Activated T-cell treated with anti-CD3 and anti-CD28 coated beads, Interleukin-2, amount 50 U/mL, for 72 hours (primary cell): ENCODE measurements around the gene PLK1. TPM values are rescaled to one million over a fixed set of nuclear protein-coding genes. Genes with fewer than 3 reads are reported as not detected.
A peak's percentile ranks its signal among the peaks of the same experiment; 100 is the strongest.
"Not testable (repeated sequence)": the region's sequence is repeated elsewhere in the genome, so short reads cannot be mapped to it uniquely, and the experiment has no call there.

Source experiments
- ATAC-seq, 2 donors: fragments of 150-1000 bp; cut with Tn5 transposase; replicated peaks in 1 of 2; 2 replicates each; pipeline ENCODE4 v1.10.0; 2021; ENCODE audit warnings: moderate library complexity in 2 of 2, mild to moderate bottlenecking in 1 of 2
- DNase-seq, 2 donors: peaks; one replicate each; pipeline ENCODE4 v3.0.0; 2021 to 2022; ENCODE audit warnings: mixed read lengths in 1 of 2
- H3K27ac Mint-ChIP-seq: one replicate; pipeline ENCODE4 v1.8.0; 2022; ENCODE audit warnings: mild to moderate bottlenecking, moderate library complexity, mixed read lengths
- H3K27me3 Mint-ChIP-seq: one replicate; pipeline ENCODE4 v1.8.0; 2022; ENCODE audit warnings: low read depth, mixed read lengths
- H3K36me3 Mint-ChIP-seq, 2 donors: one replicate each; pipeline ENCODE4 v1.8.0; 2022; ENCODE audit warnings: mixed read lengths in 2 of 2, mild to moderate bottlenecking in 1 of 2; ENCODE audit not compliant: insufficient read depth in 2 of 2
- H3K4me1 Mint-ChIP-seq: one replicate; pipeline ENCODE4 v1.8.0; 2022; ENCODE audit warnings: low read depth, mixed read lengths
- H3K4me3 Mint-ChIP-seq, 2 donors: one replicate each; pipeline ENCODE4 v1.8.0; 2022; ENCODE audit warnings: mild to moderate bottlenecking in 2 of 2, mixed read lengths in 2 of 2, moderate library complexity in 2 of 2
- H3K9me3 Mint-ChIP-seq, 2 donors: one replicate each; pipeline ENCODE4 v1.8.0; 2022; ENCODE audit warnings: mixed read lengths in 2 of 2
- total RNA-seq, 2 donors: library from RNA; stranded (reverse); gene quantifications; one replicate each; pipeline ENCODE4 v1.2.3, GENCODE V29; 2022

The PLK1 gene
- total RNA-seq: 100 to 1,000 TPM in 1 of 2 donors, 10 to 100 TPM in 1; 79.5 to 110 TPM

- Mint-ChIP-seq H3K27me3 (no peaks in the 10 kb centered on the region), H3K4me1 (peaks cover 30% of the 10 kb centered on the region), H3K9me3 (no peaks in the 10 kb centered on the region), H3K27ac (peak within 1 kb of the TSS; percentile 70), H3K4me3 (peak within 1 kb of the TSS; percentile 96), H3K36me3 (peaks cover 8 to 10% of the 10 kb centered on the region in 2 donors)
- DNase-seq (peak; percentile 83), ATAC-seq (peak; percentile 95 to 97)
These were observed at the start of gene PLK1 for GRCh38 chr16:23678430-23679273. PLK1 (plus strand) TSS chr16:23678889; CDS start chr16:23678933, 44 bp downstream.

- ATAC-seq: no peak
- peaks cover 20% of the 10 kb centered on the region for H3K4me1 Mint-ChIP-seq
- peak overlapping the region; percentile 30 for H3K27ac Mint-ChIP-seq
- H3K4me3 Mint-ChIP-seq: no peak overlapping the region
- H3K9me3 Mint-ChIP-seq: no peaks in the 10 kb centered on the region
- DNase-seq: no peak
- peaks cover 0 to 23% of the 10 kb centered on the region in 2 donors for H3K36me3 Mint-ChIP-seq
- H3K27me3 Mint-ChIP-seq: no peaks in the 10 kb centered on the region
These were observed 49.2 kb upstream of the PLK1 start for GRCh38 chr16:23629516-23629915.

- H3K27ac Mint-ChIP-seq, ATAC-seq, H3K9me3 Mint-ChIP-seq, H3K27me3 Mint-ChIP-seq, DNase-seq, H3K4me3 Mint-ChIP-seq: not testable (repeated sequence)
- Mint-ChIP-seq H3K4me1 (peaks cover 20% of the 10 kb centered on the region), H3K36me3 (peaks cover 6 to 28% of the 10 kb centered on the region in 2 donors)
These were observed 46.8 kb upstream of the PLK1 start for GRCh38 chr16:23631874-23632273.

- Mint-ChIP-seq H3K9me3 (no peaks in the 10 kb centered on the region), H3K27ac (no peak overlapping the region), H3K4me1 (peaks cover 30% of the 10 kb centered on the region), H3K36me3 (peaks cover 6 to 31% of the 10 kb centered on the region in 2 donors), H3K27me3 (no peaks in the 10 kb centered on the region), H3K4me3 (no peak overlapping the region)
- ATAC-seq (no peak), DNase-seq (no peak)
These were observed 44.1 kb upstream of the PLK1 start for GRCh38 chr16:23634461-23635036.

- H3K4me3 Mint-ChIP-seq: no peak overlapping the region
- no peak for DNase-seq
- no peaks in the 10 kb centered on the region for H3K27me3 Mint-ChIP-seq
- no peak for ATAC-seq
- peaks cover 37% of the 10 kb centered on the region for H3K4me1 Mint-ChIP-seq
- peak overlapping the region; percentile 6 for H3K27ac Mint-ChIP-seq
- H3K36me3 Mint-ChIP-seq: peaks cover 6 to 21% of the 10 kb centered on the region in 2 donors
- no peaks in the 10 kb centered on the region for H3K9me3 Mint-ChIP-seq
These were observed 42.7 kb upstream of the PLK1 start for GRCh38 chr16:23635958-23636357.

- Mint-ChIP-seq H3K27me3 (no peaks in the 10 kb centered on the region), H3K36me3 (peaks cover 12 to 32% of the 10 kb centered on the region in 2 donors), H3K4me1 (peaks cover 44% of the 10 kb centered on the region), H3K4me3 (peak overlapping the region; percentile 92 to 96), H3K27ac (peak overlapping the region; percentile 96), H3K9me3 (no peaks in the 10 kb centered on the region)
- DNase-seq (peak in 1 of 2 donors; percentile 1), ATAC-seq (no peak)
These were observed 38.1 kb upstream of the PLK1 start for GRCh38 chr16:23640615-23640930.

GRCh38 chr16:23640931-23641765, 37.5 kb upstream of the PLK1 start, which contains the start of the genes DCTN5 and PALB2:
DCTN5 (plus strand) TSS chr16:23641466; CDS start chr16:23641543, 77 bp downstream.
PALB2 (minus strand) TSS chr16:23641310; CDS start chr16:23641157, 153 bp downstream.
- Mint-ChIP-seq H3K9me3 (no peaks in the 10 kb centered on the region), H3K27me3 (no peaks in the 10 kb centered on the region), H3K27ac (peak within 1 kb of the TSS; percentile 96), H3K4me3 (peak within 1 kb of the TSS; percentile 92 to 96), H3K36me3 (peaks cover 12 to 34% of the 10 kb centered on the region in 2 donors), H3K4me1 (peaks cover 49% of the 10 kb centered on the region)
- DNase-seq: peak; percentile 92
- peak; percentile 99 for ATAC-seq

GRCh38 chr16:23642246-23642774, 36.4 kb upstream of the PLK1 start:
- no peak for DNase-seq
- H3K27ac Mint-ChIP-seq: peak overlapping the region; percentile 92
- peak overlapping the region; percentile 92 to 96 for H3K4me3 Mint-ChIP-seq
- no peak for ATAC-seq
- no peaks in the 10 kb centered on the region for H3K9me3 Mint-ChIP-seq
- H3K4me1 Mint-ChIP-seq: peaks cover 57% of the 10 kb centered on the region
- H3K36me3 Mint-ChIP-seq: peaks cover 16 to 36% of the 10 kb centered on the region in 2 donors
- no peaks in the 10 kb centered on the region for H3K27me3 Mint-ChIP-seq

GRCh38 chr16:23650674-23651416, 27.8 kb upstream of the PLK1 start:
- no peak for DNase-seq
- Mint-ChIP-seq H3K36me3 (peaks cover 17 to 50% of the 10 kb centered on the region in 2 donors), H3K4me3 (peak overlapping the region; percentile 29 to 35), H3K27ac (peak overlapping the region; percentile 41), H3K27me3 (no peaks in the 10 kb centered on the region), H3K9me3 (no peaks in the 10 kb centered on the region), H3K4me1 (peaks cover 52% of the 10 kb centered on the region)
- ATAC-seq: peak; percentile 77 to 78

GRCh38 chr16:23651943-23652468, 26.7 kb upstream of the PLK1 start:
- peaks cover 10 to 44% of the 10 kb centered on the region in 2 donors for H3K36me3 Mint-ChIP-seq
- no peaks in the 10 kb centered on the region for H3K9me3 Mint-ChIP-seq
- H3K4me3 Mint-ChIP-seq: peak overlapping the region; percentile 29 to 35
- ATAC-seq (peak; percentile 65 to 86), DNase-seq (no peak)
- peaks cover 41% of the 10 kb centered on the region for H3K4me1 Mint-ChIP-seq
- H3K27ac Mint-ChIP-seq: peak overlapping the region; percentile 41
- no peaks in the 10 kb centered on the region for H3K27me3 Mint-ChIP-seq

- Mint-ChIP-seq H3K36me3 (peaks cover 18 to 42% of the 10 kb centered on the region in 2 donors), H3K27ac (no peak overlapping the region)
- peak; percentile 50 to 71 for ATAC-seq
These were observed 14.8 kb upstream of the PLK1 start for GRCh38 chr16:23663918-23664317.

More at GRCh38 chr16:23663918-23664317, 14.8 kb upstream of the PLK1 start:
- no peak overlapping the region for H3K4me3 Mint-ChIP-seq
- no peaks in the 10 kb centered on the region for H3K27me3 Mint-ChIP-seq
- no peaks in the 10 kb centered on the region for H3K9me3 Mint-ChIP-seq
- H3K4me1 Mint-ChIP-seq: peaks cover 12% of the 10 kb centered on the region
- DNase-seq: no peak
